Ureter (tissue), 1 donor: Measurements from ENCODE around the gene LITAFD. TPM values are rescaled to one million over a fixed set of nuclear protein-coding genes. Genes with fewer than 3 reads are reported as not detected.
"Not testable (repeated sequence)": the region's sequence is repeated elsewhere in the genome, so short reads cannot be mapped to it uniquely, and the experiment has no call there.

Experiments used
- DNase-seq: peaks from one replicate; pipeline ENCODE4 v3.0.0-alpha.2; 2020; ENCODE audit warnings: low spot score
- total RNA-seq: library from RNA; stranded (reverse); gene quantifications from one replicate; pipeline ENCODE4 v1.2.4, GENCODE V29; 2023
- donor health status: DM: yes; HTN: yes; CAD: no.

LITAFD gene
- total RNA-seq, 1 donor from 2014 or later = not detected

DNA sequence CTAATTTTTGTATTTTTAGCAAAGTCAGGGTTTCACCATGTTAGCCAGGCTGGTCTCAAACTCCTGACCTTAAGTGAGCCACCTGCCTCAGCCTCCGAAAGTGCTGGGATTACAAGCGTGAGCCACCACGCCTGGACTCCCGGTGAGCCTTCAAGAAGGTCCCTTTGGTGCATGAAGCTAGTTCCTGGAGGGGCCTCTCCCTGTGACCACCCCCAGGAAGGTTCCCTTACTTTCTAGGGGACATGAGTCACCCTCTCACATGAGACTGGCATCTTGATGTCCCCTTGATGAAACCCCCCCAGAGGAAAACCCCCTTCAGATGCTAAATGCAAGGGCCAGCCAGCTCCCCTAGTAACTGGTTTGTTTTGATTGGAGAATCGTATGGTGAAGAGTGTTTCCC lies 26.2 kb upstream of the LITAFD start:
- no peak for DNase-seq

DNA sequence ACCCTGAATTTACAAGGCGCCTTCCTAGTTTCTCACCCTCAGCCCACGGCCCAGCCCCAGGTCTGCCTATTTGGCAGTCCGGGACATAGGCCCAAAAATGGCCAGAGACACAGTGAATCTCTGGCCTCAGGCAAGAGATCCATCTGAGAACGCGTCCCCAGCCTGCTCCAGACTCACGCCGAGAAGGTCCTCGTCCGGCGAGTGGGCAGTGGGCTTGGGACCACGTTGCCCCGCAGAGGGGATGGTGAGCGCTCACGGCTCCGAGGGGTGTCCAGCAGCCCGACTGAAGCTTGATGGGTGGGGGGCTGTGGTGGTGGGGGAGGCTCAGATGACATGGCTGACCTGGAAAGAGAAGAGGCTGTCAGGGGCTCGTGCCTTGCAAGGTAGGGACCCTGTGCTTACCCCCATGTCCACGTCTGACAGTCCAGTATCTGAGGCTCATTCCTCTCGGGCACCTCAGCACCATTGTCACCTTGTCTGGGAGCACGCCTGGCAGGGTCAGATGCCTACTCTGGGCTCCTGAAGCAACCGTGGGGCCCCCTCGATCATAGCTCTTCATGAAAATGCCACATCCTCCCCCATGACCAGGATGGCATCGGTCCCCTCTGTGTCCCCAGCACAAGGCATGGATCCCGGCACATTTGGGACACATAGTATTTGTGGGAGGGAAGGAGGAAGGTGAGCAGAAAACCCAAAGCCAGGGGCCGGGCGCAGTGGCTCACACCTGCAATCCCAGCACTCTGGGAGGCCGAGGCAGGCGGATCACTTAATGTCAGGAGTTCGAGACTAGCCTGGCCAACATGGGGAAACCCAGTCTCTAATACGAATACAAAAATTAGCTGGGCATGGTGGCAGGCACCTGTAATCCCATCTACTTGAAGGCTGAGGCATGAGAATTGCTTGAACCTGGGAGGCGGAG lies 22.9 kb upstream of the LITAFD start:
- no peak for DNase-seq

DNA sequence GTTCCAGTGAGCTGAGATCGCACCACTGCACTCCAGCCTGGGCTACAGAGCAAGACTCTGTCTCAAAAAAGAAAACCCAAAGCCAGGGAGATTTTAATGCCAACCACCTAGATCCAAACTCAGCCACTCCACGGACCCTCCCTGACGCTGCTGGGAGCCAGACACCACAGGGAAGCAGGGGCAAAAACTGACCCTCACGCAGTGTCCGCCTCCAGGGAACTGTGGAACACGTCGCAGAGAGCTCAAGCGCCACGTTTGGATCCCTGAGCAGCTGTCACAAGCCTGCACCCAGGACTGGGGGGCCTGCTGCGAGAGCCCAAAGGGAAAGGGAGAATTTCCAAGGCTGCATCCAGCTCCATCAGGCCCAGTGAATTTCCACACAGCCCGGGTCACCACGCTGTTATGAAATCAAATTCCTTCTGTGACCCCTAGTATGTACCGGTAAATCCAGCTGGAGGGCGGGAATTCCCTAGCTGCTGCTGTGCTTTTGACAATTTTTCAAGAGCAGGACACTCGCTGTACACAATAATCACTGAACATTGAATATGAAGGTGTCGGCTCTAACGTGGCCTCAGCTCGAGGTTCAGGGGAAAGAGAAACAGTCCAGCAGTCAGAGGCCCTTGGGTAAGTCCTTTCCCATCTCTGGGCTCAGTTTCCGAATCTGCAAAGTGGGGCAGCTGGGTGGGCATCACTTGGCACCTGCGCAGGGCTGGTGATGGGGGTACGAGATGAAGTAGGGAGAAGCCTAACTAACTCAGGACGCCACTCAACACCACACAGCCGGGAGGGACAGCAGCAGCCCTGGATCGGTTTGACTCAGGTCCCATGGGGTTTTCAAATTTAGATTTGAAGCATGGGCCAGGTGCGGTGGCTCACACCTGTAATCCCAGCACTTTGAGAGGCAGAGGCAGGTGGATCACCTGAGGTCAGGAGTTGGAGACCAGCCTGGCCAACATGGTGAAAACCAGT lies 22.0 kb upstream of the LITAFD start:
- no peak for DNase-seq

DNA sequence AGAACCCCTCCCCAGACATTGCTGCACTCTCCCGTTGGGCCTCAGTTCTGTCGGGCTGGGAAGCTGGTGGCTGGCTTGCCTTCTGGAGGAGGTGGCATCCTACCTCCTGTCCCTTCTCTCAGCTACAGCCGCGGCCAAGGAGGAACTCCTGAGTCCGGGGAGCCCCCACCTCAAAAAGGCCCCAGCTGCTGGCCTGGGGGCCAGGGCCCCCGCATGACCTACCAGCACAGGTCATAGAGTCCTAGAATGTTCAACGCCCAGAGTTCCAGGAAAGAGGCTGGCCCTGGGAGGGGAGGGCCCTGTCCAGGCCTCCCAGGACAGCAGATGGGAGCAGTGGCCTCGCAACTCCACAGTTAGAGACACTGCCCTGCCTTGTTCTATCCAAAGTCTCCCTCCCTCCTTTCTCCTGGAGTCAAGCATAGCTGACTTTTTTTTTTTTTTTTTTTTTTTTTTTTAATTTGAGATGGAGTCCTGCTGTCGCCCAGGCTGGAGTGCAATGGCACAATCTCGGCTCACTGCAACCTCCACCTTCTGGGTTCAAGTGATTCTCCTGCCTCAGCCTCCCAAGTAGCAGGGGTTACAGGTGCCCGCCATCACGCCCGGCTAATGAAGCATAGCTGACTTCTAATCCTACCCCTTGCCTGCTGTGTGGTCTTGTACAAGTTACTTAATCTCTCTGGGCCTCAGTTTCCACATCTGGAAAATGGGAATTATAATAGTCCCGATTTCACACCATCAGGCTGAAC lies 20.4 kb upstream of the LITAFD start:
- DNase-seq = no peak

DNA sequence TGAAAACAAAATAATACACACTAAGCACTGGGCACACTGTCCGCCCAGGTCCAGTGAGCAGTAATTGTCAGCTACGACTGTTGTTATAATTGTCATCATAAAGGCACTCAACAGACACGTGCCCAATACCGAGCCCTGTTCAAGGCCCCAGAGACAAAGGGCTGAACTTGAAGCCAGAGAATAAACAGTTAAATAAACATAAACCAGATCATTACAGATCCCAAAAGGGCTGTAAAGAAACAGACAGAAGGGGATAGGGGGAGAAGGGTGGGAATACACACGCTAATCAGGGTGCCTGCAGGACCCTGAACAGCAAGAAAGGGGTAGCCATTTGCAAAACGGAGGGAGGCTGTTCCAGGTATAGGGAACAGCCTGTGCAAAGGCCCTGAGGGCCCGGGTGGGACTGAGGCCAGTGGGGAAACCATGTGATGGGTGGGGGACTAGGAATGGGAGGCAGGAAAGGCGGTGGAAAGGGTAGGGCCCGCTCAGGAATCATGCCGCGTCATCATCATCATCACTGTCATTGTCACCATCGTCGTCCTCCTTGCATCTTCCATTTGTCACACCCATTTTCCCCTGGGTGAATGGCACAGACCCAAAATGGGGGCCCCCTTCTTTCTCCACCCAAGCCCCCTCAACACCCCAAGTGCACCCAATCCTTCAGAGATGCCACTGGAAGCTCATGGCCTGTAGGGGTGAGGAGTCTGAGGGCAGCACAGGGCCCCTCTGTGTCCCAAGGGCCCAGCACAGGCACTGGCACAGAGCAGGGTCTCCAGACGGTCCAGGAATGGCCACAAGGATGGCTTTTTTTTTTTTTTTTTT lies 19.6 kb upstream of the LITAFD start:
- no peak for DNase-seq

DNA sequence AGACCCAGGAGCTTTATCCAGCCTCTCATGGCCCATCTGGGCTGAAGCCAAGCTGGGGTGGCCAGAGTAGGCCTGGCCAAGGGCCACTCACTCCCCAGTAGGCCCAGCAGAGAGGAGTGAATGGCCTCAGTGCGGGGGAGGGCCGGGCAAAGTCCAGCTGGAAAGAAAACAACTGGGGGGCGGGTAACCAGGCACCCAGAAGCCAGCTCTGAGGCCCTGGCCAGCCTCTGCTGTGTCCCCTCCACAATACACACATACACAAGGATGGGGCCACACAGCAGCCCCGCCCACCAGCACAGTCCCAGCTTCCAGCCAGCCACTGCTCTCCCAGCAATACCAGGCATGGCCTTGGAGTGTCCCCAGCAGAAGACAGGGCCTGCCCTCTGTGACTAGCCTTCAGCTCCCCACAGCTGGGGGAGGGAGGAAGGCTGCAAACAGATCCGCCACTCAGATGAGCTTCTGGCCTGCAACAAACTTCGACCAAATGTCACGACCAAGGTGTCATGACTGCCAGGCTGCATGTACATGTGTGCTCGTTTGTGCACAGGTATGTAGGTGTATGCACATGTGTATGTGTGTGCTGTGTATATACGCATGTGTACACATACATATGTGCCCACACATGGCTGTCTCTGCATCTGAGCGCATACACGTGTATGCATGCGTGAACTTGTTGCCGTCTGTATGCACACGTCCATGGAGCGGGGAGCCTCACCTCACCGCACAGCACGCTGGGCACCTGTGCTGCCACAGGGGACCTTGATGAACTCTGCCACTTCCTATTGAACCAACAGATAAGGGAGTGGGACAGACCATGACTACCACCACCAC lies 18.3 kb upstream of the LITAFD start:
- DNase-seq = no peak

DNA sequence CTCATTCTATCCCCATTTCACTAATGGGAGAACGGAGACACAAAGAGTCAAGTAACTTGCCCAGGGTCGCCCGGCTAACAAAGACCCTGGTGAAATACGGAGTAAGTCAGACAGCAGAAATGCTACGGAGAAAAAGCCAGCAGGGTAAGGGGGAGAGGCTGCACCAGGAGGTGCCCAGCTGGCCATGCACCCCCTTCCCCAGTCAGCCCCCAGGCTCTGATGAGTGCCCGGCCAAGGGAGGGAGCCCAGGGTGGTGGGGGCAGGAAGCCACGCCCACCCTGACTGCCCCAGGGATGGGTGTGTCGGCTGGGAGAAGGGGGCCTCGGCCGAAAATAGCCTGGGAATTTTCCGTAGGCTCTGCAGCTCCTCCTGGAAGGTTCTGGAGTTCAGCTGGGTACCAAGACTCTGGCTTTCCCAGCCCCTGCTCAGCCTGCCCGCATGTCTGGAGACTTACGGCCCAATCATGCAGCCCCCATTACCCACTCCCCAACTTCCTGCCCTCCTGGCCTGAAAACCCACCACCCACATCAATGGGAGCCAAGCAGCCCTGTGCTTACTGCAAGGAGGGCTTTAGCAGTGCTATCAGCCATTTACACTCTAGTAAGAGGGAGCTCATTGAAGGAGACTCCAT lies 17.6 kb upstream of the LITAFD start:
- no peak for DNase-seq

DNA sequence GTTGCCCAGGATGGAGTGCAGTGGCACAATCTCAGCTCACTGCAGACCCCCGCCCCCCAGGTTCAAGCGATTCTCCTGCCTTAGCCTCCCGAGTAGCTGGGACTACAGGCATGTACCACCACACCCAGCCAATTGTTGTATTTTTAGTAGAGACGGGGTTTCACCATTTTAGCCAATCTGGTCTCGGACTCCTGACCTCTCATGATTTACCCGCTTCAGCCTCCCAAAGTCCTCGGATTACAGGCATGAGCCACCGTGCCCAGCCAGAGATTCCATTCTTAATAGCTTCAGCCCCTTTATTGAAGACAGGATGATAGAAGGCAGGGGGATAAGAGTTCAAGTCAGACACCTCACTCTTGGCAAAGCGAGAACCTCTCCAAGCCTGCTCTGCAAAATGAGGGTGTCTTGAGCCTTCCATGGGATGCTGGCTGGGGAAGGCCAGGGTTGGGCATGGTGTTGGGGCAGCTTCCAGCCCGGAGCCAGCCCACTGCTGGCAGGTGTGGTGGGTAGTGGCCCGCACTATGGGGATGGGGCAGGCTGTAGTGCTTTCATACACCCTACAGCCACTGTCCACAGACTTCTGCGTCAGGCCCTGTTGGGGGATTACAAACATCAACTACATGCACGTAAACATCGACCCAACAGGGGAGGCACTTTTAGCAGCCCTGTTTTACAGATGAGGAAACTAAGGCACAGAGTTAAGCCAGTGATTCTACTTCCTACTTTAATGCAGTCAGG lies 16.8 kb upstream of the LITAFD start:
- no peak for DNase-seq

DNA sequence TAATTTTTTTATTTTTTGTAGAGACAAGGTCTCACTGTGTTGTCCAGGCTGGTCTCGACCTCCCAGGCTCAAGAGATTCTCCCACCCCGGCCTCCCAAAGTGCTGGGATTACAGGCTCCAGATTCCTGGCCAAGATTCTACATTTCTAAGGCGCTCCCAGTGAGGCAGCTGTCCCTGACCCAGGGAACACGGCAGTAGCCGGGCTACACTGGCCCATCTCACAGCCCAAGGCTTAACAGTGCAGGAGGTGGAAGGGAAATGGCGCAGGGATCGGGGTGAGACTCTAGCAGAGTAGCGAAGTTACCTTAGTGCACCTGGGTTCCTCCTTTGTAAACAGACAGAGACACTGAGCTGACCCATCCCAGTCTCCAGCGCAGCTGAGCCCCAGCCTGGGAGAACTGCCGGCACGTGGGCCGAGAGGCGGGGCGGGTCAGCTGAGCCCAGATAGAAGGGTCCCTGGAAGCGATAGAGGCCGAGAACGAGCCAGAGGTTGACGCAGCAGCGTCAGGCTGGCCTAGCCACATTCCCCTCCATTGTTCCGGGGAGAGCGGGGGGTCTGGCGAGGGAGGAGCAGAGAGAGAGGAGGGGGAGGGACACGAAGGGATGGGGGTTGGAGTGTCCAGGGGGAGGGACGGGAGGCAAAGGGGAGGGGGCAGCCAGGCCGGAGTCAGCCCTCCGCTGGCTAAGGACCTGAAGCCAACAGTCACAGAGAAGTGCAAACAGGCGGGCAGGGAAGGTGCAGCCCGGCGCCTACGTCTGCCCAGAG lies 15.8 kb upstream of the LITAFD start:
- DNase-seq = no peak

DNA sequence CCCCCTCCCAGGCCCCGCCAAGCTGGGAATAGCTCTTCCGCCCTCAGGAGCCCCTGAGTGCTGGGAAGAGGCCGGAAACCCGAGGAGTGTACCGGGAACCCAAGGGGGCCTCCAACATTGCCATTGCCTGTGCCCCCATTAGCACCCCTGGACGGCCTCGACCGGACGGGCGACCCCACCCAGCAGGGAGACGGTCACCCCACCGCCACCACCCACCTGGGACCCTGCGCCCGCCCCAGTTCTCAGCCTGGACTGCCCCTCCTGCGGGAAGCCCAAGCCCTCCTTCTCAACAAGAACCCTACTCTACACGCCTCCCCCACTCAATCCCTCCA lies 15.3 kb upstream of the LITAFD start:
- DNase-seq = no peak

DNA sequence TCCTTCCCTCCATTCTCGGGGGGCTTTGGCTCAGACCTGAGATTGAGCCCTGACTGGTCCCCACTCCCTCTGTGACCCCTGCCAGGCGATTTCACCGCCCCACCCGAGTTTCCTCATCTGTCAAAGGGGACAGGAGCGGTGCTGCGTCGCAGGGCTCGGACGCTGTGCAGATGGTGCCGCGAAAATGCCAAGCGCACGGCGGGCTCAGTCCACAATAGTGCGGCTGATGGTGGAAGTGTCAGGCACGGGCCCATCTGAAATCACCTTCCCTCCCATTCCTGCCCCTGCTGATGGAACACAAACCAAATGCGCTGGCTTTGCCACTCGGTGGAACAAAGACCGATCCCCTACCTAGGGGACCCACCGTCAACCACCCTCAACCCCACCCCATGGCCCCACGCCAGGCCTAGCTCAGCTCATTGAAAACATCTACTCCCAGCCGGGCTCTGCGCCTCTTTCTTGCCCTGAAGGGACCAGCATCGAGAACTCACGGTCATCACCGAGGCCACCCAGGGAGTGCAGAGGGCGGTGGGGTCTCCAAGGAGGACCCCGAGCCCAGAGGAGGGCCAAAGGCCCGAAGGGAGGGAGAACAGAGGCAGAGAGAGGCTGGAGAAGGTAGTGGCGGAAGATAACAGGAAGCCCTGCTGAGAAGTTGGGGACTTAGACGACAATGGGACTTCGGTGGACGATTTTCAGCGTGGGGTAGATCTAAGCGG lies 14.8 kb upstream of the LITAFD start:
- no peak for DNase-seq

DNA sequence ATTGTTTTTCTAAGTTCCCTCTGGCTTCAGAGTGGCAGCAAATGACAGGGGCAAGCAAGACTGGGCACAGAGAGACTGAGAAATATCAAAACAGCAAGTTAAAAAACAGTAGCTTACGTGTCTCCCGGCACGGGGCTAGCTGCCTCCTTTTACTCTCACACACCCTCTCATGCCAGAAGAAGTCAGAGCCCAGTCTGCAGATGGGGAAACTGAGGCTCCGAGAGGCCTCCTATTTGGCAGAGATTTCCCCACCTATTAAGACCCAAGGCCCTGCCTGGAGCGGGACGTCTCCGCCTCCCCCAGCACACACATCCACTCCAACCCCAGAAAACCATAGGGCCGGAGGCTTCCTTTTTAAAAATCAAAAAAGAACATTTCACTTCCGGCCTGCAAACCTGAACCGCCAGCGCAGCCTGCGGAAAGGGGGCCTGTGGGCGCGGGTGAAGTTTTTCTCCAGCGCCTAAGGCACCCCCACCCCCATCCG lies 14.2 kb upstream of the LITAFD start:
- no peak for DNase-seq

DNA sequence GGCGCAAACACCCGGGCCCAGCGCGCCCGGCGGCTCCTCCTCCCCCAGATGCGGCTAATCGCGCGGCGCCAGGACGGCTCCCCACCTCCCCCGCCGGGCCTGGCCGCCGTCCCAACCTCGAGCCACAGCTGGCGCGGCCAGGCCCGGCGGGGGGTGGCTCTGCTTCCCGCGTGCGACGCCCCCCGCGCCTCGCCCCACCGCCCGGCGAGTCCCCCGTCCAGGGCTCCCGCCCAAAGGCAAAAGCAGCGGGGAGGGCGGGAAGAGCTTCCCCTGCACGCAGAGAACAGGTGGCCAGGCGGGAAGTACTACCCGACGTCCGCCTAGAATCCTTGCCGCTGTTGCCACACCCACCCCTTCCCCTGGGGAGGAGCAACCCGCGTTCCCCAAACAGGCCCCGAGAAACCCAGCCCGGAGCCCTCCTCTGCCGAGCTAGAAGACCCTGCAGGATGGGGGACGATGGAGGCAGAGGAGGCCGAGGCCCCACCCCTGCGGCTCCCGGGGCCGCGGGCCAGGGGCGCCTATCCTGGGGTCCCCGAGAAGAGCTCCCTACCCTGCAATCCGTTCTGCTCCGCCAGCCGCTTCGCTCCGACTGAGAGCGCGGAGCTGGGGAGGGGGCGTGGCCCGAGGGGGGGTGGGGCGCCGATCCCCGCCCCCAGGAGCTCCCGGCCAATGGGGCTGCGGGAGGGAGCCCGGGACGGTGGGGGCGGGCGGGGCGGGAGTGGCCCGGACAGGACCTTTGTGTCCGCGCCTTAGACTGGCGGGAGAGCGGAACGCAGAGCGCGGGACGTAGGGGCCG lies 13.5 kb upstream of the LITAFD start, which contains the start of gene CARHSP1:
Gene CARHSP1 (minus strand): TSS at position 591 of the 796 bp plus-strand sequence. CDS start 9,678 bp downstream, outside the sequence.
- DNase-seq = peak; percentile 88

DNA sequence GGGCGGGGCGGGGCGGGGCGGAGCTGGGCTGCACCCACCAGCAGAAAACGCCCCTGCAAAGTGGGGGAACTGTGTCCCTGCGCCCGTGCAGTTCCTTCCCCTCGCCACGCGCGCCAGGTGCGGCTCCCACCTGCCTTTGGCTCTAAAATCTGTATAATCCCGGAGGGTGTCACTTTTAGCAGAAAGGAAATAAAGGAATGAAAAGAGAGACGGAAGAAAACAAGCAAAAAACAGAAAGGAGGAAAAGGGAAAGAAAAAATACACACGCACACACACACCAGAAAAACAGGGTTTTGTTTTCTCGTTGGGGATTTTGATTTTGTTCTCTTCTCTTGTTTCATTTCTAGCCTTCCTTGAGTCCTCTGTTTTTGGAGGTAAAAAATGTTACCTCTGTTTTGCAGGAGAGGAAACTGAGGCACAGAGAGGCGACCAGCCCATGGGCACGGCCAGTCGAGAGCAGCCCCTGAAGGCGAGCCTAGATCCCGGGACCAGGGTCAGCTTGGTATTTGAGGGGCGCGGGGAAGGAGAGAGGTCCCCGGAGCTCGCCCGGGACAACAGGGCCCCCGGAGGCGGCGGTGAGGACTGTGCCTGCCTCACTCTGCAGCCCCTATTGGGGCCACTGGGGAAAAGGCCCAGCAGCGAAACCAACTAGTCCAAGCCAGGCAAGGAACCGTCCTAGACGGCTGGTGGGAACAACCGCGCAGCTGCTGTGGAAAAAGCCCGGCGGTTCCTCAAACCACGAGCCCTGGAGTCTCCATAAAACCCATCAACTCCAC lies 12.8 kb upstream of the LITAFD start:
- DNase-seq = no peak

DNA sequence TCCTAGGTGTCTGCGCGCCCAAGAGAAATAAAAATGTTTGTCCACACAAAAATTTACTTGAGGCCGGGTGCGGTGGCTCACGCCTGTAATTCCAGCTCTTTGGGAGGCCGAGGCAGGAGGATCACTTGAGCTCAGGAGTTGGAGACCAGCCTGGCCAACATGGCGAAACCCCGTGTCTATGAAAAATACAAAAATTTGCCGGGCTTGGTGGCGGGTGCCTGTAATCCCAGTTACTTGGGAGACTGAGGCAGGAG lies 12.2 kb upstream of the LITAFD start:
- not testable (repeated sequence) for DNase-seq

DNA sequence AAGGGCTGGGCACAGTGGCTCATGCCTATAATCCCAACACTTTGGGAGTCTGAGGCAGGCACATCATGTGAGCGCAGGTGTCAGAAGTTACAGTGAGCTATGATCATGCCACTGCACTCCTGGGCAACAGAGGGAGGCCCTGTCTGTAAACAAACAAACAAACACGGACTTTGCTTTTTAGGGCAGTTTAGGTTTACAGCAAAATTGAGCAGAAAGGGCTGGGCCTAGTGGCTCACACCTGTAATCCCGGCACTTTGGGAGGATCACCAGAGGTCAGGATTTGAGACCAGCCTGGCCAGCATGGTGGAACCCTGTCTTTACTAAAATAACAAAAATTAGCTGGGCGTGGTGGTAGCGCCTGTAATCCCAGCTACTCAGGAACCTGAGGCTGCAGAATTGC lies 10.1 kb upstream of the LITAFD start:
- DNase-seq = no peak
